DMS 273 (cell line): Measurements from ENCODE around the gene CLSTN1.
A peak's percentile ranks its signal among the peaks of the same experiment; 100 is the strongest.
"Not testable (repeated sequence)": the region's sequence is repeated elsewhere in the genome, so short reads cannot be mapped to it uniquely, and the experiment has no call there.

Source experiments
- DNase-seq: peaks from one replicate; lab custom pipeline; 2025; ENCODE audit not compliant: unreplicated experiment; lab: John Stamatoyannopoulos, UW

CLSTN1 gene

DNA sequence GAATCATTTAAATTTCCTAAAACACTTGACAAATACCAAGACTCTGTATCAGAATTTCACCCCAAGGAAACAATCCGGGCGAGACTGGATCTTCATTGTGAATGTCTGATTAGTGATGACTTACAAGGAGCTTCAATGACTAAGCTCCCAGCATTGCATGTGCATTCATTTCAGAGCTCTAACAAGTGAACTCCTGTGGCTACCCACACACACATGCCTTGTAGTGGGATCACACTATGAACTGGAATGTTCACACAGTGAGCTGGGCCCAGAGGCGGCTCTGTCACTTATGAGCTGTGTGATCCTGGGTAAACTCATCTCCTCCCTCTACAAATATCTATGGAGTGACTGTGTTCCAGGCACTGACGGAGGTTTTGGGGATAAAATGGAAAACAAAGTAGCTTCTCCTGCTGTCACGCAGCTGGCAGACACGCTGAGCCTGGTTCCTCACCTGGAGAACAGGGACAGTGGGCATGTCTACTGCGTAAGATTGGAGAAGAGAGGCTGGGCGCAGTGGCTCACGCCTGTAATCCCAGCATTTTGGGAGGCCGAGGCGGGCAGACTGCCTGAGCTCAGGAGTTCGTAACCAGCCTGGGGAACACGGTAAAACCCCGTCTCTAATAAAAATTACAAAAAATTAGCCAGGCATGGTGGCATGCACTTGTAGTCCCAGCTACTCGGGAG lies 56.9 kb downstream of the CLSTN1 start:
- no peak for DNase-seq

DNA sequence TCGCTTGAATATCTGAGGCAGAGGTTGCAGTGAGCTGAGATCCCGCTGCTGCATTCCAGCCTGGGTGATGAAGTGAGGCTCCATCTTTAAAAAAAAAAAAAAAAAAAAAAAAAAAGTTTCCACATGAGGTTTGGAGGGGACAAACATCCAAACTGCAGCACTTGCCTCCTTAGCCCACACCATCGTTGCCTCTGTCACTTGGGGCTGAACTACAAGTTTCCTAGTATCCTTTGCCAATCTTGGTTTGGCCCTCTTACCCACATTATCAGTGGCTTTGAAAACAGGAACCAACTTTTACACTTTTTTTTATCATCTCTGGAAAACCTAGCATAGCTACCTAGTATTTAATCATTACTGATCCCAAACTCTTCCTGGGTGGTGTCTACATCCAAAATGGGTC lies 59.2 kb downstream of the CLSTN1 start:
- no peak for DNase-seq

DNA sequence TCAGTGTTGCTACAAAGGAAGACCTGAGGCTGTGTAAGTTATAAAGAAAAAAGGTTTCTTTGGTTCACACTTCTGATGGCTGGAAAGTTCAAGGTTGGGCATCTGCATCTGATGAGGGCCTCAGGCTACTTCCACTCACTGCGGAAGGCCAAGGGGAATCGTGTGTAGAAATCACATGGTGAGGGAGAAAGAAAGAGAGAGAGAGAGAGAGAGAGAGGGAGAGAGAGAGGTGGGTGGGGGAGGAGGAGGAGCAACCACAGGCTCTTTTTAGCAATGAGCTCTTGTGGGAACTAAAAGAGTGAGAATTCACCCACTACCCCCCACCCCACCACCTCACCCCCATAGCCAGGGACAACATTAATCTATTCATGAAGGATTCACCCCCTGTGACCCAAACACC lies 59.9 kb downstream of the CLSTN1 start:
- no peak for DNase-seq

DNA sequence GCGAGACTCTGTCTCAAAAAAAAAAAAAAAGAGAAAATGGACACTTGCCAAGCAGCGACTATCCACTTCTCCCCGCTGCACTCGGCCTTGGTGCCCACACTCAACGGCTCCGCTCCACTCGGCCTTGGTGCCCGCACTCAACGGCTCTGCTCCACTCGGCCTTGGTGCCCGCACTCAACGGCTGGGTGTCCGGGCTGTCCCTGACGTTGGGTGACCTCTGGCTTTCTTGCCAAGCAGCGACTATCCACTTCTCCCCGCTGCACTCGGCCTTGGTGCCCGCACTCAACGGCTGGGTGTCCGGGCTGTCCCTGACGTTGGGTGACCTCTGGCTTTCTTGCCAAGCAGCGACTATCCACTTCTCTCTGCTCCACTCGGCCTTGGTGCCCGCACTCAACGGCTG lies 61.3 kb downstream of the CLSTN1 start:
- not testable (repeated sequence) for DNase-seq

DNA sequence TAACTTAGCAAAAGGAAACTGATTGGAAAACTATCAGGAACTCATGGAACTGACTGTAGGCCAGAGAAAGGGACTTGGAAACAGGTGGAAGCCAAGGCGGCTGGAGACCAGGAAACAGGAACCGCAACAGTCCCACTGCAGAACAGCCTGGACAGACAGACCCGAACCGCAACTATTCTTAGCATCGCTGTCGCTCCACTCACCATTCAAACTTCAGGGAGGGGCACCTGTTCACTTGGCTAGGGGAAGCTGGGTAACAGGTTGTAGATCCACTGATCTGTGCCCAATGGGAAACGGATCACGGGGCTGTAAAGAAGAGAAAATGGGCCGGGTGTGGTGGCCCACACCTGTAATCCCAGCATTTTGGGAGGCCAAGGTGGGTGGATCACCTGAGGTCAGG lies 61.9 kb downstream of the CLSTN1 start:
- DNase-seq = no peak

DNA sequence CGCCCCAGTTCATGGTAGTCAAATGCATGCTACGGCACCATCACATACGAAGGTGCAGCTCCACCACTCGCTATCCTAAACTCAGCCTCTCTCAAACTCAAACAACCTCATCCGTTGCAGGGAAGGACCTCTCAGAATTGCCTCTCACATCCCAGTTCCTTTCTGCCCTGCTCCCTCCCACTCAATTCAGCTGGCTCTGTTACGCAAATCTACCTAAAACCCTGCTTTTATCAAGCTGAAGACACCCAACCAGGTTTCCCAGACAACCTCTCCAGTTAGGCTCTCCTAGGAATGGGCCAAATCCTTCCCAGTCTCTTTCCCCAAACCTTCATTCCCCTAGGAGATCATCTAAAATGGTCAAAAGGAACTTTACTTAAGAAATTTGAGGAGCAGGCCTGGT lies 62.9 kb downstream of the CLSTN1 start:
- DNase-seq = no peak

DNA sequence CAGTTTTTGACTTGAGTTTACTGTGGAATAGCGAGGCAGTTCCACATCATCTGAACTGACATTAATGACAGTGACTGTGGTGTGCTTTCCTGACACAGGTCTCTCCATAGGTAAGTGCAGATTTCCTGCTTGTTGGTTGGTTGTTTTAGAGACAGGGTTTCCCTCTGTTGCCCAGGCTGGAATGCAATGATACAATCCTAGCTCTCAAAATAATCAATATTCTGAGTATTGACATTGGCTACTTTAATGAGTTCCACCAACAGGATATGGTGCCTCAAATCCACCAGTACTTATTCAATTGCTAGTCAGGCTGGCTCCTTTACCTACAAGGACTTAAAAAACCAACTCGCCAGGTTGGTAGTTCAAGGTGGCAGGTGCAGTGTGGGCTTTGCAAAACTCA lies 63.8 kb downstream of the CLSTN1 start:
- DNase-seq = no peak

DNA sequence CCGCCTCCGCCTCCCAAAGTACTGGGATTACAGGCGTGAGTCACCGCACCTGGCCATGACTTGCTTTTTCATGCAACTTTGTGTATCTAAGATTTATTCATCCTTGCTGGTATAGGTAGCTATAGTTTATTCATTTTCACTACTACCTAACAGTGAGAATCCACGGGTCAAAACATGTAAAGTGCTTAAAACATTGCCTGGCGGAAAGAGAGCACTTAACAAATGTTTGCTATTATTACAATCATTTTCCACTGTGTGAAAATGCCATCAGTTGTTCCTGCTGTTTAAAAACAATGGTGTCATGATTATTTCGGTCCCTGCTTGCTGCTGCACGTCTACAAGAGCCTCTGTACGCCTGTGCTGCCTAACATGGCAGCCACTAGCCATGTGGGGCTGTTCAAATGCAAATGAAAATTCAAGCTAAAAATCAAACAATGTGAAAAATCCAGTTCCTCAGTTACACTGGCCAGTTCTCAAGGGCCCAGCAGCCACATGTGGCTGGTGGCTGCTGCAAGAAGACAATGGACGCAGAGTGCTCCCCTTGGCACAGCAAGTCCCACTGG lies 65.1 kb downstream of the CLSTN1 start:
- DNase-seq = no peak

DNA sequence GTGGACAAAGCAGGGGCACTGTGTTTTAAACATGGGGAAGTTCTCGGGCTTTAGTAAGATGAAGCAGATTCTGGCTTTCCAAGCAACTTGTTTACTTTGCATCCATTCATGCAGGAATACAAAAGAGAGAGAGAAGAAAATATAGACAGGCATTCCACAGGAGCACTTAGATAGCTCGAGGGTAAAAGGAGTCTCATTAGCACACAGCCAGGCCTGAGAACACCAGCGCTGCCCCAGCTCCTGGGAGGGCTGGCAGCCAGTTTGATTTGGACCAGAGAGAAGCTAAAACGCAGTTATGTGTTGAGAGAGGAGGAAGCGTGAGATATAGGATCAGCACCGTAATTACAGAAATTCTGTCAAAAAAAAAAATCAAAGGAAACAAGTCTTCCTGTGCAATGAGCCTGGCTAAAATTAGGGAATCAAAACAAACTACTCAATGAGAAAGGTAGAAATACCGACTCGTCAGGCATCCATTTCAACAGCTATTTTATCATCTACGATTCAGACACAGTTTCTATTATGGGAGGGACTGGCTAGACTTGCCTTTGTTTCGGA lies 68.2 kb downstream of the CLSTN1 start:
- DNase-seq = no peak

DNA sequence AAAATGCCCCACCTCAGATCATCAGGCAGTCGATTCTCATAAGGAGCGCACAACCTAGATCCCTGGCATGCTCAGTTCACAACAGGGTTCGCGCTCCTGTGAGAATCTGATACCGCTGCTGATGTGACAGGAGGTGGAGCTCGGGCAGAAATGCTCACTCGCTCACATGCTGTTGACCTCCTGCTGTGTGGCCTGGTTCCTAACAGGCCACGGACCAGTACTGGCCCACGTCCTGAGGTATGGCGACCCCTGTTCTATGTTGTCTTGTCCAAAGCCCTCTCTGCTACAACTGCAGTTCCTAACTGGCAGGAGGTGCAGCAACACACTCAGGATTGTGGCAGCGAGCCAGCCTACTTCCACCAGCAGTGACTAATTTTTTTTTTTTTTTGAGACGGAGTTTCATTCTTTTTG lies 70.6 kb downstream of the CLSTN1 start:
- peak; percentile 33 for DNase-seq

DNA sequence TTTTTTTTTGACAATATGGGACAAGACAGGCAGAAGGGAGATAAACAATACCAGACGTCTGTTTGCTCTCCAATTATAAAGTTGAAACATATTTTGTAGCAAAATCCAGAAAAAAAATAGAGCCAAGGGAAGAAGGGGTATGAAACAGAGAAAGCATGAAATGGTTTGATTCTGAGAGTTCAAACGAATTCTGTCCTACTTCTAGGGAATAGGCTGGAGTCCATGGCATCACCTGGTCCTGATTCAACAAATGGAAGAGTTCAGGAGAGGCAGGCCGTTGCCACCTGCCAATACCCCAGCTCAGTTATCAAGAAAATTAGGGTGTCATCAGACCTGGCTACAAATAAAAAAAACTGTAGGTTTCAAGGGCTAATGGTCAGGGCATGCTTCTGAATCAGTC lies 71.8 kb downstream of the CLSTN1 start:
- no peak for DNase-seq

DNA sequence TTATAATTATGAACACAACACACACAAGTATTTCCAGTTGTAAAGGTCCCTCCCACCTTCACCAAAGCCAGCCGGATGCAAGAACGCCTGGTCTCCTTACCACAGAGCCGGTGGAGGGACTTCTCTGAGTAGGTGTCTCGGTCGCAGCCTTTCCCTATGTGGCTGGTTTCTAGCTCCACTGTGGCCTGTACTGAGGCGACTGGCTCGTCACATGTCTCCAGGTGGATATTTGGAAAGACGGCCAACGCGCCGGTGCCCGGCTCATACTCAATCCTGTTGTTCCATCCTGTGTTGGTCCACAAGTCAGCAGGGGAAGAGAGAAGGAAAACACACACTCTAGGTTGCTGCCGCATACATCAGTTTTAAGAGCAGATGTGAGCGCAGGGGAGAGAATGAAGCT lies 74.4 kb downstream of the CLSTN1 start:
- no peak for DNase-seq

DNA sequence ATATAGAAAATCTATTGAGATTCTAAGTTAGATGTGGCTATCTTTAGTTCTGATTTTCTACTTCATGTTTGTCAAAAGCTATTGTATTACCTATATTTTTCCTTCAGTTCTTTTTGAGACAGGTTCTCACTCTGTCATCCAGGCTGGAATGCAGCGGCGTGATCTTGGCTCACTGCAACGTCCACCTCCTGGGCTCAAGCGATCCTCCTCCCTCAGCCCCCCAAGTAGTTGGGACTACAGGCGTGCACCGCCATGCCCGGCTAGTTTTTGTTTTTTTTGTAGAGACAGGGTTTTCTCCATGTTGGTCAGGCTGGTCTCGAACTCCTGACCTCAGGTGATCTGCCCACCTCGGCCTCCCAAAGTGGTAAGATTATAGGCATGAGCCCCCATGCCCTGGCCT lies 75.4 kb downstream of the CLSTN1 start:
- DNase-seq = not testable (repeated sequence)

DNA sequence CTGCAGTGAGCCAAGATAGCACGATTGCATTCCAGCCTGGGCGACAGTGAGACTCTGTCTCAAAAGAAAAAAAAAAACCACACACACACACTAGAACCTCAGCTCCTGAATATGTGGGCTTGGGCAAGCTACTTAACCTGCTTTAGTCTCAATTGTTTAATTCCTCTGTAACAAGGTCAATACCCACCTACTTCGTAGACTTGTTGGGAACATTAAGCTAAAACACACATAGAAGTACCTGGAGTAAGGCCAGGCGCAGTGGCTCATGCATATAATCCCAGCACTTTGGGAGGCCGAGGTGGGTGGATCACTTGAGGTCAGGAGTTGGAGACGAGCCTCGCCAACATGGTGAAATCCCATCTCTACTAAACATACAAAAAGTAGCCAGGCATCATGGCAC lies 77.1 kb downstream of the CLSTN1 start:
- DNase-seq = no peak

DNA sequence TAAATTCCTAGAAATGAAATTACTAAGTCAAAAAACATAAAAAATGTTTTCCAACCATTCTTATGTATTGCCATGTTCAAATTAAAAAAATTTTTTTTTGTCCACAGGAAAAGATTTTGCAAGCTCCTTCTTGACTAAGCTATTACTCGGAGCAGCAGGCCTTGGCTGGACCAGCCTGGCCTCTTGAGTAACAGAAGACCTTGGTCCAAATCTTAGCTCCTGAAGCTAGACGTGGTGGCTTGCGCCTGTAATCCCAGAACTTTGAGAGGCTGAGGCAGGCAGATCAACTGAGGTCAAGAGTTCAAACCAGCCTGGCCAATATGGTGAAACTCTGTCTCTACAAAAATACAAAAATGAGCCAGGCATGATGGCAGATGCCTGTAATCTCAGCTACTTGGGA lies 77.6 kb downstream of the CLSTN1 start:
- no peak for DNase-seq

DNA sequence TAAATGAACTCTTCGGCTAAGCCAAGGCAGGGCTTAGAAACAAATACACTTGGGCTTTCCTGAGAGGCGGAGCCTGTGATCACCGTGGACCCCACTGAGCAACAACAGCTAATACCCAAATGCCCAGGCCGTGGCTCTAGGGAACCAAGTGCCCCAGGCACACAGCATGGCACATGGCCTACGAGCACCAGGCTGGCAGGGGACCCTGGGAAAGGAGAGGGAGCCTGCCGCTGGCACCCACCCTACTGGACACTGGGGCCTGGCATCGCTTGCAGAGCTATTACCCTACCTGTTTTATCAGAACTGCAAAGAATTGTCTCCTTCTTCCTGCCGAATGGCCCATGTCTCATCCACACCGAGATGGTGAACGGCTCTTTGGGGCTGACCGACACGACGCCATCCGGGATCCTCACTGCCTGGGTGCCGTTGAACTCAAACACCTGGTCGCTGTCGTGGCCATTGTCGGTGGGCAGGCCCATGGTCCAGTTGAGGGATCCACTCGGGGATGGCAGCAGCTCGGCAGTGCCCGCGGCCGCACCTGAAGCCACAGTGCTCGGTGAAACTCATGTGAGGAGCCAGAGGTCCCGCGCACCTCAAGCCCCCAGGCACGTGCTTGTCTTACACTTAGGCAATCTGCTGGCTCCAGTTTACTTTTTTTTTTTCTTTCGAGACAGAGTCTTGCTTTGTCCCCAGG lies 79.5 kb downstream of the CLSTN1 start:
- no peak for DNase-seq

DNA sequence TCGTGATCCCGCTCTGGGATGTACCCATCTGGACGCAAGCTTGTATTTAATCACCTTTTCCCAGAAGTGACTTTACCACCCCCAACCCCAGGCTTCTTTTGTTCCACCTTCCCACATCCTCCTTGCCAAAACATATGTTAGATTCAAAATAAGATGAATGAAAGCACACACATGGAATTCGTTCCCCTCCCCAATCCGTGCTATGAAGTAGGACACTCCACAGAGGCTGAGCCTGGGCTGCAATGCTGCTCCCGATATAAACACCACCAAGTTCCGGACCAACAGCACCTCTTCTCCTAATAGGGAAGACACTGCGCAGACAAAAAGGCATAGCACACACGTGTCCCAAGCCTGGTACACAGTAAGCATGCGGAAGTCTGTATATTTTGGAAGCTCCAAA lies 86.1 kb downstream of the CLSTN1 start:
- no peak for DNase-seq

DNA sequence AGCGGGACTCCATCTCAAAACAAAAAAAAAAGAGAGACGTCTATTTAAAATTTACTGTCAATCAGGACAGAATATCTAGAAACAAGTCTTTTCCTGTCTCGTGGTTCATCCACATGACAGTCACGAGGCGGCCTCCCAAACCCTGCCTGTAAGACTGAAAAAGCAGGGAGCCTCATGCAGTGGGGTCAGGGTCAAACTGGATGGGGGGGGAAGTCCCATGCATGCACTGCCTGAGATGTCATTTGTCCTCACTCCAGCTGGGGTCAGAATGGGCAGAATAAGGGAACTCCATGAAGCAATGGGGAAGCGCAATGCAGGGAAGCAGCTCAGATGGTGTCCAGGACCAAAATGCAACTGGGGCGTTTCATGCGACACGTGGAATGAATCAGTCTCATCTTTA lies 86.7 kb downstream of the CLSTN1 start:
- DNase-seq = no peak

DNA sequence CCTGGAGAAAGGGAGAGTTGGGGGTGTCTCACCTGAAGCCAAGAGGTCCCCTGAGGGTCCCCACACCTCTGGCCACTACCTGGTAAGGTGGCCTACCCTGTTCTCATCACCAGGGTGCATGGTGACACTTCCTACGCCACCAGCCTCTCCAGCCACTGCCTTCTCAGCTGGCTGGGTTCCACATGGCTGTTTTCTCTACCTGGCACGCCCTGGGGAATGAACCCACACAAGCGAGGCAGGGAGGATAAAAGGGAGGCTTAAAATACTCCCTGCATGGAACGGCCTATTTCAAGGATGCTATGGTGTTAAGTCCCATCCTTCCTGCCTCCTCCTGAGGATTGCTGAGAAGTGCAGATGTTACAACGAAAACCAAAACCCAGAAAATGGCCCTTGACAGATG lies 87.5 kb downstream of the CLSTN1 start:
- no peak for DNase-seq

DNA sequence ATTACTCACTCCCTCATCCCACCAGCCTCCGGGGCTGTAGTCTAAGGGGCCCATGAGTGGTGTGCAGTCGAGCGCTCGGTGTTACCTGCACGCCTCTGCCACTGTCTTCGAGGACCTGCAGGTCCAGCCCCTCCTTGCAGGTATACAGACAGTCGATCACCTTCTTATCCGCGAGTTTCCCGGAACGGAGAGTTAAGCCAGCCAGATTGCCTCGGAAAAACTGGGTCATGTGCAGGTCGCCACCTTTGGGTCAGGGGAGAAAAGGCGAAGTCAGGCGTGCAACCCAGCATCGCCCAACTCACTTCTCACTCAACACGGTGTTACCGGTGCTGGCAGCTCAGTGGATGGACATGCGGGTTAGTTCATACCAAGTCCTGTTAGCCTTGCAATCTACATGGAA lies 88.0 kb downstream of the CLSTN1 start:
- DNase-seq = no peak

DNA sequence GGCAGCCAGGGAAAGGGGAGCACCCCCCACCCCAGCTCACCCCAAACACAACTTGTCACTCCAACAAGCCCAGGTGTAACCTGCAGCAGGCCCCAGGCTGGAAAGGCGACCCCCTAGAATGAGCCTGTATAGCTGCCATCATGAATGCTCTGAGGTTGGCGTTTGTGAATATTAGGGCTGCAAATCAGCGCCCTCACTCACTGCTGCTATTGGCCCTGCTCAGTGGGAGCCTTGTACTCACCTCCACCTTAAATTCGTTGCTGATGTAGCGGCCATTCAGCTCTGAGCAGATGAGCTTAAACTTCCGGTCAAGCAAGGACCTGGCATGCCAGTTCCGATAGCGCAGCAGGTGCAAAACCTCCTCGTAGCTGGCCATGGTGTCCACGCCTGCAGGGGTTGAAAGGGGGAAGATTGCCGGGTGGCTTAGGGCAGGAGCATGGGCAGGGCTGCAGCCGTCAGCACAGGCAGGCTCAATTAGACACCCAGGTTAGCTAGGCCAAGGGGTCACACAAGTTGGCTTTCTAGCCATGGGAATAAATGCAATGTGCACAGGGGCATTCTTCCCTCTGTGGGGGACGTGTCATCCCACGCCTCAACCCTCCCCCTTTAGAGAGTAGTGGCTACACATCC lies 90.5 kb downstream of the CLSTN1 start:
- no peak for DNase-seq
